Measurements from ENCODE around the gene SGPL1.
"Not testable (repeated sequence)": the region's sequence is repeated elsewhere in the genome, so short reads cannot be mapped to it uniquely, and the experiment has no call there.

The SGPL1 gene

GRCh38 chr10:70845816-70846215, 30.1 kb downstream of the SGPL1 start:
- DNase-seq = no peak

GRCh38 chr10:70846795-70847194, 31.0 kb downstream of the SGPL1 start:
- DNase-seq = no peak

GRCh38 chr10:70847659-70848360, 32.1 kb downstream of the SGPL1 start:
- no peak for DNase-seq

- DNase-seq = no peak
Measured at GRCh38 chr10:70849582-70850016, 33.9 kb downstream of the SGPL1 start.

GRCh38 chr10:70850097-70850496, 34.3 kb downstream of the SGPL1 start:
- no peak for DNase-seq

GRCh38 chr10:70851597-70852475, 36.1 kb downstream of the SGPL1 start:
- DNase-seq = no peak

GRCh38 chr10:70853038-70853437, 37.3 kb downstream of the SGPL1 start:
- DNase-seq = no peak

- DNase-seq = no peak
Measured at GRCh38 chr10:70853457-70853856, 37.7 kb downstream of the SGPL1 start.

GRCh38 chr10:70856454-70856853, 40.7 kb downstream of the SGPL1 start:
- DNase-seq = no peak

GRCh38 chr10:70858759-70859158, 43.0 kb downstream of the SGPL1 start:
- DNase-seq = no peak

- not testable (repeated sequence) for DNase-seq
Measured at GRCh38 chr10:70861495-70862197, 45.9 kb downstream of the SGPL1 start.

GRCh38 chr10:70863470-70864160, 47.9 kb downstream of the SGPL1 start:
- DNase-seq = no peak

- DNase-seq = no peak
Measured at GRCh38 chr10:70864935-70865334, 49.2 kb downstream of the SGPL1 start.

GRCh38 chr10:70866424-70866823, 50.7 kb downstream of the SGPL1 start:
- no peak for DNase-seq

GRCh38 chr10:70872291-70872690, 56.5 kb downstream of the SGPL1 start:
- no peak for DNase-seq

GRCh38 chr10:70874061-70874460, 58.3 kb downstream of the SGPL1 start:
- no peak for DNase-seq

GRCh38 chr10:70879207-70879606, 63.5 kb downstream of the SGPL1 start:
- no peak for DNase-seq

GRCh38 chr10:70880077-70880534, 64.4 kb downstream of the SGPL1 start:
- DNase-seq = peak; percentile 68

GRCh38 chr10:70884741-70885140, 69.0 kb downstream of the SGPL1 start:
- DNase-seq = no peak

- no peak for DNase-seq
Measured at GRCh38 chr10:70885481-70885880, 69.7 kb downstream of the SGPL1 start.

- no peak for DNase-seq
Measured at GRCh38 chr10:70885931-70886903, 70.5 kb downstream of the SGPL1 start.

All from activated CD4-positive, alpha-beta T cell treated with anti-CD3 and anti-CD28 coated beads, Interleukin-2, amount 50 U/mL, for 1 hour (primary cell).